NCI-H510A treated with DMSO at 0.1 percent for 48 hours (cell line): Measurements from ENCODE around the gene PRR23C.
"Not testable (repeated sequence)": the region's sequence is repeated elsewhere in the genome, so short reads cannot be mapped to it uniquely, and the experiment has no call there.

Experiments
- DNase-seq: peaks from one replicate; lab custom pipeline; 2025; lab: John Stamatoyannopoulos, UW

Gene PRR23C

GRCh38 chr3:139044366-139045210, at the start of gene PRR23C:
TSS of gene PRR23C (minus strand) at chr3:139044892. CDS start at chr3:139044620, 272 bp downstream.
- DNase-seq = no peak

DNA sequence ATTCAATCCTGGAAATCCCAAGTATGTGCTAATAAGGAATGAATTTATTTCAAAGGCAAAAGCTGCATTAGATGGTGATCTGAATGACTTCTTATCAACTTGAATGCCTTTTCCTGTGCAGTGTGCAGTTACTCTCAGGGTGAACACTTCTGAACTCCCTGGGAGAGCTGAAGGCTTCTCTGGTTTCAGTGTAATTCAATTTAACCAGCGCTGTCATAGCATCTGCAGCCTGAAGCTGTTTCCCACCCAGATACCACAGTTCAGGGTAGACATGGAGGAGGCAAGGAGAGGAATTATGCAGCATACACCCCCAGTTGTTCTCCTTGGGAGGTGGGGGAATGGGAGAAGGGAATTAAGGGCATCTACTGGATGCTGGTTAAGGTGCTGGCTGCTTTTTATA, 49.1 kb upstream of the PRR23C start:
- DNase-seq = no peak

DNA sequence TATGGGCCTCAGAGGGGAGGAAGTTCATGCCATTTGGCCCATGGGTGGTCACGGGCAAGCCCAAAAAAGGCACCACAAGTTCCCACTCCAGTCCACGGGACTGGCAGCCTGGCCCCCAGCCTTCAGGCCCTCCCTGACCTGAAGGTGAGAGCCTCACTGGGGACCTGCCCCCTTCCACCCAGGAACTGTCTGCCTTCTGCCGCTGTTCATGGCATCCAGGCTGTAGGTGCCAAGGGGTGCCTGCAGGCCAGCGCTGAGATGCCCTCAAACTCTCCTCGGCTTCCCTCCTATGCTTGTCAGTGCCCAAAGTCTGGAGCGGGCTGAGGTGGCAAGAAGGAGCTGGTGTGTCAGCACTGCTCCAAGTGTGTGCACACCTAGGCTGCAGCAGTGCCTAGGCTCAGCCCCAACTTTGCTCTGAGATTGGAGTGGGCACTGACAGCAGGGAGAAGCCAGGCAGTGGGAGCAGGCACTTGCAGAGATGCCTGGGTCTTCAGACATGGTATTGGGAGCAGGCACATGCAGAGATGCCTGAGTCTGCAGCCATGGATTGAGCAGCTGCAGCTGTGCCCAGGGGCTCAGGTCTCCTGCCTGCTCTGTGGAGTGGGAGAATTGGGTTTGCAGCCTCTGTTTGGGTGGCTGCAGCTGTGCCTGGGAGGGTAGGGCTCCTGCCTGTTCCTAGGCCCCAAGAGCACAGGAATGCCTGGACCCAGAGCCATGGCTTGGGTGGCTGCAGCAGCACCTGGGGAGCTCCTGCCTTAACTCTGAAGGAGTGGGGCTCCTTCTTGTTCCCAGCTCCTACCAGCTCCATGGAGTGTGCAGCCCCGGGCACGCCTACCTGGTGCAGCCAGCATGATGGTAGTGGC, 44.0 kb upstream of the PRR23C start:
- DNase-seq = no peak

GRCh38 chr3:139087621-139088020, 42.9 kb upstream of the PRR23C start:
- no peak for DNase-seq

- no peak for DNase-seq
Observed at GRCh38 chr3:139084176-139084575, 39.5 kb upstream of the PRR23C start.

DNA sequence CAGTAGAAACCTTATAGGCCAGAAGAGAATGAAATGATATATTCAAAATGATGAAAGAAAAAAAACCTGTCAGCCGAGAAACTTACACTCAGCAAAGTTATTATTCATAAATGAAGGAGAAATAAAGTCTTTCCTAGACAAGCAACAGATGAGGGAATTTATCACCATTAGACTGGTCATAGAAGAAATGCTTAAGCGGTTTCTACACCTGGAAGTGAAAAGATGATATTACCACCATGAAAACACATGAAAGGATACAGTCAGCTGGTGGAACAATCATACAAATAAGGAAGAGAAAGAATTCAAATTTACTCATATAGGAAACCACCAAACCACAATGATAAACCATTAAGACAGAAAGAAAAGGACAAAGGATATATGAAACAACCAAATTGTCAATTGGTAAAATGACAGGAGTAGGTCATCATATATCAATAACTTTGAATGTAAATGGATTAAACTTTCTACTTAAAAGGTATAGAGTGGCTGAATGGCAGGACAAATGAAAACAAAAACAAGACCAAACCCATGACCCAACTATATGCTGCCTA, 29.9 kb upstream of the PRR23C start:
- no peak for DNase-seq

GRCh38 chr3:139062918-139063317, 18.2 kb upstream of the PRR23C start:
- no peak for DNase-seq

DNA sequence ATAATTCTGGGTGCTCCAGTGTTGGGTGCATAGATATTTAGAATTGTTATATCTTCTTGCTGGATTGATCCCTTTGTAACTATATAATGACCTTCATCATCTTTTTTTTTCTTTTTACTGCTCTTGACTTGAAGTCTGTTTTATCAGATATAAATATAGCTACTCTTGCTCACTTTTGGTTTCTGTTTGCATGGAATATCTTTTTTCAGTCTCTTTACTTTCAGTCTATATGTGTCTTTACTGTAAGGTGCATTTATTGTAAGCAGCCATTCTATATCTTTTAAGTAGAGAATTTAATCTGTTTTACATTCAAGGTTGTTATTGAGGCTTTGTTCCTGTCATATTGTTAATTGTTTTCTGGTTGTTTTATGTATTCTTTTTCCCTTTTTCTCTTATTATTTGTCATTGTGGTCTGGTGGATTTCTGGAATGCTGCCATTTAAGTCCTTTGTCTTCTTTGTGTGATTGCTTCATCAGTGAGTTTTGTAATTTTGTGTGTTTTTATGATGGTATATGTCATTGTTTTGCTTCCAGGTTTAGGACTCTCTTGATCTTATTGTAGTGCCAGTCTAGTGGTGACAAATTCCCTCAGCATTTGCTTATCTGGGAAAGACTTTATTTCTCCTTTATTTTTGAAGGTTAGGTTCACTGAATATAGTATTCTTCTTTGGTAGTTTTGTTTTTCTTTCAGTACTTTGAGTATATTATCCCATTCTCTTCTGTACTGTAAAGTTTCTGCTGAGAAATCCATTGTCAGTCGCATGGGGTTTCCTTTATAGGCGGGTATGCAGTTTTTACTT, 8.3 kb upstream of the PRR23C start:
- DNase-seq = no peak

DNA sequence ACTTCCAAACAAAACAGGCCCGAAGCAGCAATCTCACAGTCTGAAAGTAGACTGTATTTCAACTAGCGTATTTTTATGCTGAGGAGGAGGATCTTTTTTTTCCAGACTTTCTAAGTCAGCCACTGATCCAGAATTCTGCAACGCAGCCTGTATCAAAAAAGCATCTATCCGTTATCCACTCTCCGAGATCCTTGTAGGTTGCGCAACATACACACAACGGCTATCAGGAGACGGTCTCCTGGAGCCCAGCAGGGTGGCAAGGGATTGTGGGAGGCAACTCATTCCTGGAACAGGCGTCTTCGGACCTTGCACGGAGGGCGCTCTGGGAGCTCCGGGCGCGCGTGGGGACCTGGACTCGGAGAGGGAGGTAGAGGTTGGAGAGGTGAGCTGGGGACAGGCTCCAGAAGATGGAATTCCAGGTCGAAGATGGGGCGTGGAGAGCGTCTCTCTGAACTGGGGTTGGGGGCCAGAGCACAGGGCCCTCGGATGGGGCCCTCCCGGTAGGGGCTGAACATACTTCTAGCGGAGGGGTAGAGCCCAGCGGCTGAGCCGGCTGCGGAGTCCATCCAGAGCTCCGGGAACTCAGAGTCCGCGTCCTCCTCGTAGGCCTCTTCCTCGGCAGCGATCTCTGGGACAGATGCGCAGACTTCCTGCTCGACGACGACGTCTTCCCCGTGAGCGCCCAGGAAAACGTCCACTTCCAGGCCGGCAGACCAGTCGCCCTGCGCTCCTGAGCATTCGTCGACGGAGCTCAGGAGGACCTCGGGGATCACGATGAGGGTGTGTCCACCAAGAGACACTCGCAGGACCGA, 932 bp downstream of the PRR23C start:
- DNase-seq = no peak

DNA sequence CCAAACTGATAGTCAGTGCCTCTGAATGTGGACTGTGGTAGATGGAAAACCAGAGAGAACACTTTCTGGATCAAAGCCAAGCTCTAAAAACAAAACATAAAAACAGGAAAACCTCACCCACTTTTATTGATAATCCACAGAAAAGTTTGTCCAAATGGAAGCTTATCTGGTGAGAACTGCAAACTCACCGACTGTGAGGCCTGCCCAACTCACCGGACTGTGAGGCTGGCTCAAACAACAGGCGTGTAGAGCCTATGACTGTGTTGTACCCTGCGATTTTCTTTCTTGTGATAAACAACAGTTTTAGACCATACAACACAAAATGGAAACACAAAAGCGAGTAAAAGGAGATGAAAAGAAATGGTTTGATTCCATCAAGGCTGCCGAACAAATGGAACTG, 7.2 kb downstream of the PRR23C start:
- no peak for DNase-seq

- no peak for DNase-seq
Observed at GRCh38 chr3:139032326-139033002, 12.2 kb downstream of the PRR23C start.

DNA sequence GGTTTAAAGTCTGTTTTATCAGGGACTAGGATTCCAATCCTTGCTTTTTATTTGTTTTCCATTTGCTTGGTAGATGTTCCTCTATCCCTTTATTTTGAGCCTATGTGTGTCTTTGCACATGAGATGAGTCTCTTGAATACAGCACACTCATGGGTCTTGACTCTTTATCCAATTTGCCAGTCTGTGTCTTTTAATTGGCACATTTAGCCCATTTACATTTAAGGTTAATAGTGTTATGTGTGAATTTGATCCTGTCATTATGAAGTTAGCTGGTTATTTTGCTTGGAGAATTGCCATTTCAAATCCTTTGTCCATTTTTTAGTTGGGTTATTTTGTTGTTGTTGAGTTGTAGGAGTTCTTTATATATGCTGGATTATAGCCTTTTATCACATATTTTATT, 14.1 kb downstream of the PRR23C start:
- not testable (repeated sequence) for DNase-seq

GRCh38 chr3:139024968-139025367, 19.7 kb downstream of the PRR23C start:
- DNase-seq = no peak

GRCh38 chr3:139020868-139021234, 23.8 kb downstream of the PRR23C start, which contains the start of gene PRR23B:
TSS of gene PRR23B (minus strand) at chr3:139020926. CDS start at chr3:139020661, 265 bp downstream.
- no peak for DNase-seq

GRCh38 chr3:139020036-139020867, 24.4 kb downstream of the PRR23C start:
- DNase-seq = no peak

DNA sequence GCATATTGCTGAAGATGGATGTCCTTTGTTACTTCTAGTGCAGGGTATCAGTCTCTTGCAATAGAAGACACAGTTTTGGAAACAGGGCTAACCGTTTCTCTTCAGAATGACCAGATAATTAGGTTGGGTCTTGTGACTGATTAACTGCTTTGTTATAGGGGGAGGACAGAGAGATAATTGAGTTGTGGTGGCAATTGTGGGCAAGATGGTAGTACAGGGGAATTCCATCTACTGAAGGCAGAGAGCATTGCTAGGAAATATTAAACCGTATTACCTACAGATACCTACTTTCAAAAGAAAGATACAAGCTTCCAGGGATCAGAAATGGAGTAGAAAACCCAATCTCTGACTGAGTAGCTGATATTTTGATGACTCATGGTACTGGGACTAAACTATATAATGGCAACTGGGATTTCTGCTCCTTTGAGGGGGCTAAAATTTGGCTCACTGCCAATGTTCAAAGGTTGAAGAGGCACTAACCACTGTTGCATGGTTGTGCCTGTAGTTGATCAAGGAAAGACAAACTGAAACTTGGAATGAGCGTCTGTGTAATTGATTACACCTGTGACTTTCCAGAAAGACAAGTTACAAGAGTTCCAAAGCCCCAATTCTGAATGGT, 28.2 kb downstream of the PRR23C start:
- no peak for DNase-seq

DNA sequence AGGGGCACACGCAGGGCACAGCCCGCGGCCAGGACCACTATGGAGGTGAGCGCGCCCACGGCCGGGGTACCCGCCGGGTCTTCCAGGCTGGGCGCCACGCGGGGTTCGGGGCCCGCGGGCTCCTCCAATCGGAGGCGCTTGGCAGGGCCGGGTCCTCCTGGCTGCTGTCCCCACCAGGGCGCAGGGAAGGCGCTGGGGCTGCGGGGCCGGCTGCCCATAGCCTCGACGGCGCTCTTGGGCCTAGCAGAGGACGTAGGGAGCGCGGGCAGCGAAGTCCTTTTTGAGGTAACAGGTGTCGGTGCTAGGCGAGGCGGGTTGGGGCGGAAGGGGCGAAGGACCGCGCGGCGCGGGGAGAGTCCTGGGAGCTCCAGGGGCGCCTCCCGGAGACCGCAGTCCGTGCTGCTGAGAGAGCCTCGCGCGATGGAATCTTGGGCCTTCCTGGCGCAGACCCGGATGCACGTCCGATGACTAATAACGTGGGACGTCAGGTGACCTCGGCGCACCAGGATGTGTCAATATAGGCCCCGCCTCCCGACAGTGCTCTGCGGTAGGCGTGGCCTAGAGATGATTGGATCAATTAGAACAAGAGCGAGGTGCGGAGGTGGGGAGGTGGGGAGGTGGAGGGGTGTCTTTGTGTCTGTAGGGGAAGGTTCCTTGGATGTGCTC, 38.5 kb downstream of the PRR23C start, which contains the start of gene PRR23A:
PRR23A (minus strand) TSS at position 218 of the 666 bp plus-strand sequence; CDS start at position 218, 0 bp downstream.
- no peak for DNase-seq

DNA sequence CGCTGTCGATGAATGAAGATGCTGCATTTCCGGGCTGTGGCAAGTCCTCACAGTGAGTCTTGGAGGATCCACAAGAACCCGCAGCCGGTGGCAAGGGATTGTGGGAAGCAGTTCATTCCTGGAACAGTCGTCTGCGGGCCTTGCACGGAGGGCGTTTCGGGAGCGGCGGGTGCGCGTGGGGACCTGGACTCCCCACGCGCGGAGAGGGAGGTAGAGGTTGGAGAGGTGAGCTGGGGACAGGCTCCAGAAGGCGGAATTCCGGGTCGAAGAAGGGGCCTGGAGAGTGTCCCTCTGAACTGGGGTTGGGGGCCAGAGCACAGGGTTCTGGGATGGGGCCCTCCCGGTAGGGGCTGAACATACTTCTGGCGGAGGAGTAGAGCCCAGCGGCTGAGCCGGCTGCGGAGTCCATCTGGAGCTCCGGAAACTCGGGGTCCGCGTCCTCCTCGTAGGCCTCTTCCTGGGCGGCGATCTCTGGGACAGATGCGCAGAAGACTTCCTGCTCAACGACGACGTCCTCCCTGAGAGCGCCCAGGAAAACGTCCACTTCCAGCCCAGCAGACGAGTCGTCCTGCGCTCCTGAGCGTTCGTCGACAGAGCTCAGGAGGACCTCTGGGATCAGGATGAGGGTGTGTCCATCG, 39.2 kb downstream of the PRR23C start:
- no peak for DNase-seq
